ENCODE results near the gene FABP3.
"Not testable (repeated sequence)": the region's sequence is repeated elsewhere in the genome, so short reads cannot be mapped to it uniquely, and the experiment has no call there.

The FABP3 gene

DNA sequence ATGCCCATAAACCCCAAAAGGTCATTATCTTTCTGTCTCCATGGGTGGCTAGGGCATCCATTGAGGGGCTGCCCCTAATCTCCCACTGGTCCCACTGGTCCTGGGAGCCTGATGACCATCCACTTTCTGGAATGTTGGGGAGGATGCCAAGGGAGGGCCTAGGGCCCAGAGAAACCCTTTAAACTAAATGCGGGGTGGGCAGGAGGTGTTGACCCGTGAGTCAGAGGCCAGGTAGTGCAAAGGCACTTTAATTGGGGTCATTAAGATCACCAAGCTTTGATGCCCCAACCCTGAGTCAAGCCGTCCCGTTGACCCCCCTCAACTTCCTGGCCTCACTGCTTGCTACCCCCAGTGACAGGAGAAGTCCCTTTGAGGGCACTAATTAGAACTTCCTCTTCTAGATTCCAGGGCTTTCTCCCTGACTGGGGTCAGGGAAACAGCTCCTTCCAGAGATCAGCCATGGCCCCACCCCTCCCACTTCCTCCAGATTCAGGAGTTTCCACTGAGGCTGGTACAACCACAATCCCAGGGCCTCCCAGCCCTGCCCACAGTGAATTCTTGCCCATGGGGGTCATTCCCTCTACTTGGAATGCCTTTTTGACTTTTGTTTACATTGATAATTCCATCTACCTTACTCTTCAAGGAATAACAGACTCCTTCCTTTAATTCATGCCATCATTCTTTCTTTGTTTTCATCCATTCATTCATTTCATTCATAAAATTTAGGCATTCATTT is 24.7 kb upstream of the FABP3 start:
- no peak for DNase-seq

DNA sequence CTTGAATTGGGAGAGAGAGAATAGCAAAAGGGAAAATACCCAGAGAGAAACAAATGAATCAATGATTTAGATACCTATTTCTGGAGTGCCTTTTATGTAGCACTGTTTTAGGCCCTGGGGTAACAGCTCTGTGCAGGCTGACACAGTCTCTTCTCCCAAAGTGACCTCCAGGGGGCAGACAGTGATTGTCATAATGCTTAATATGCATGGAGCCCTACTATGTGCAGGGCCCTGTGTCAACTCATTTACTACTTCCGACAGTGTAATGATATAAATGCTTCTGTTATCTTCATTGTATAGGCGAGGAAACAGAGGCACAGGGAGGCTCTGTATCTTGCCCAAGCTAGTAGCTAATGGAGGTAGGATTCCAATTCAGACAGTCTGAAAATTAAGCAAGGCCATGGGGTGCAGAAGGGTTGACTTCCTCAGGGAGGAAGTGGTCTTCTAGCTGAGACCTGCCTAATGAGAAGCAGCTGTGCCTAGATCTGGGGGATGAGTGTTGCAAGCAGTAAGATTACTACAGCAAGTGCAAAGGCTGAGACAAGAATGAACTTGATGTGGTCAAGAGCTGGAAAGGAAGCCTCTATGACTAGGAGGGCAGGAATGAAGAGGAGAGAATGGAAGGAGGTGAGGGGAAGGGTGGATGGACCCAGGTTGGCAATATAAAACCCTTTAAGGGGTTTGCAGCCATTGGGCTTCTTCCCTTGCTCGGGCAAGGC is 23.9 kb upstream of the FABP3 start:
- peak; percentile 9 for DNase-seq

GRCh38 chr1:31394584-31395193 is 21.8 kb upstream of the FABP3 start:
- DNase-seq = peak; percentile 86

GRCh38 chr1:31393463-31393862 is 20.6 kb upstream of the FABP3 start:
- no peak for DNase-seq

GRCh38 chr1:31390071-31390470 is 17.2 kb upstream of the FABP3 start:
- DNase-seq = no peak

- DNase-seq = no peak
Observed at GRCh38 chr1:31389616-31390015, 16.7 kb upstream of the FABP3 start.

DNA sequence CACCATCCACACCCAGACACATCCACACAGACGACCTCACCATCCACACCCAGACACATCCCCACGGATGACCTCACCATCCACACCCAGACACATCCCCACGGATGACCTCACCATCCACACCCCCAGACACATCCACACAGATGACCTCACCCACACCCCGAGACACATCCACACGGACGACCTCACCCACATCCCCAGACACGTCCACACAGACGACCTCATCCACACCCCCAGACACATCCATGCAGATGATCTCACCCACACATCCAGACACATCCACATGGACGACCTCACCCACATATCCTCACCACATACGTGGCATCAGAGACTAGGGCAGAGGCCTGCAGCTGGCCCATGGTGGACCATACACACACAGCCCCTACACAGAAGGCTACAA is 14.7 kb upstream of the FABP3 start:
- no peak for DNase-seq

- not testable (repeated sequence) for DNase-seq
Observed at GRCh38 chr1:31386576-31387243, 13.8 kb upstream of the FABP3 start.

DNA sequence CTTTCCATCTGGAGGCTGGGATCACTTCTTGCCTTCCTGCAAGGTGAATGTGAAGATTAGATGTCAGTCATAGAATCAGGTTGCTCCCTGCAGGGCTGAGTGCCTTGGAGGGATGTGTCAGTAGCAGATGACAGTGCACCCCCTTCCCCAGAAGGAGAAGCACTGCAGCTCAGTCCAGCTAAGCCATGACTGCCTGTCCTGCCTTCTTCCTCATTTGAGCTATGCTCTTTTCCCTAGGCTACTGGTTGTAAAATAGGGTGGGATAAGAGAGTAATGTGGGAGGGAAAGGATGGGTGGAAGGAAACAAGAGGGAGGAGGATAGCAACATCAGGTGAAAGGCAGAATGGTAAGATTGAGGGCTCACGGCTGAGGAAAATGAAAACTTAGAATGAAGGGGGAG is 11.1 kb upstream of the FABP3 start:
- DNase-seq = no peak

GRCh38 chr1:31382379-31382989 is 9.6 kb upstream of the FABP3 start:
- DNase-seq = no peak

GRCh38 chr1:31381394-31382294 is 8.8 kb upstream of the FABP3 start:
- DNase-seq = no peak

DNA sequence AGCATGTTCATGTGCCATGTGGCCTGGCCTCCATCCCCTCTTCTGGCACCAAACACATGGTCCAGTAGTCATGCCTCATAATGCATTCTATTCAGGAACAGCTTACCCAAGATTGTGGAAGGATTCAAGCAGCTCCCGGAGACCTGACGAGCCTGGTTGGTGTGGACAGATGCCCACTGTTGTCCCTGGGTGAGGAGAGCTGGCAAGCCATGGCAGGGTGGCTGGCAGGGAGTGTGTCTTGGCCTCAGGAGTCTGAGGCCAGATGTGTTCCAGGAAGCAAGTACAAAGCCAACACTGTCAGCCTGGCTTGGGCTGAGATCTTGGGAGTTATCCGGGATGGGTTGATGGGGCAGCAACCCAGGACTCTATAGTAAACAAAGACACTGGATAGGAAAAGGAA is 7.3 kb upstream of the FABP3 start:
- DNase-seq = no peak

- no peak for DNase-seq
Observed at GRCh38 chr1:31378001-31378400, 5.1 kb upstream of the FABP3 start.

DNA sequence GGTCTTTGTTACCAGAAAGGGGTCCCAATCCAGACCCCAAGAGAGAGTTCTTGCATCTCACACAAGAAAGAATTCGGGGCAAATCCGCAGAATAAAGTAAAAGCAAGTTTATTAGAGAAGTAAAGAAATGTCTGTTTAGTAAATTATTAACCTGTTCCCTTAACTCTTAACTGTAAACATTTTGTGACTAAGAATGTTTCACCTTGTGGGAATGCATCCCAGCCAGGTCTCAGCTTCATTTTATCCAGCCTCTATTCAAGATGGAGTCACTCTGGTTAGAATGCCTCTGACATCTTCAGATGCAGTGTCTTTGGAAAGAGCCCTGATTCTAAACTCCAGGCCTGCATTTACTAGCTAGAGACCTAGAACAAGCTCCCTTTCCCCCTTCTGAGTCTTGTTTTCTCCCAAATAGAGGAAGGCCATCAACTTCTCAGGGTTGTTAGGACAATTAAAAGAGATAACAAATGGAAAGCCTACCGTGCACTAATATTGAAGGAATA is 4.5 kb upstream of the FABP3 start:
- no peak for DNase-seq

DNA sequence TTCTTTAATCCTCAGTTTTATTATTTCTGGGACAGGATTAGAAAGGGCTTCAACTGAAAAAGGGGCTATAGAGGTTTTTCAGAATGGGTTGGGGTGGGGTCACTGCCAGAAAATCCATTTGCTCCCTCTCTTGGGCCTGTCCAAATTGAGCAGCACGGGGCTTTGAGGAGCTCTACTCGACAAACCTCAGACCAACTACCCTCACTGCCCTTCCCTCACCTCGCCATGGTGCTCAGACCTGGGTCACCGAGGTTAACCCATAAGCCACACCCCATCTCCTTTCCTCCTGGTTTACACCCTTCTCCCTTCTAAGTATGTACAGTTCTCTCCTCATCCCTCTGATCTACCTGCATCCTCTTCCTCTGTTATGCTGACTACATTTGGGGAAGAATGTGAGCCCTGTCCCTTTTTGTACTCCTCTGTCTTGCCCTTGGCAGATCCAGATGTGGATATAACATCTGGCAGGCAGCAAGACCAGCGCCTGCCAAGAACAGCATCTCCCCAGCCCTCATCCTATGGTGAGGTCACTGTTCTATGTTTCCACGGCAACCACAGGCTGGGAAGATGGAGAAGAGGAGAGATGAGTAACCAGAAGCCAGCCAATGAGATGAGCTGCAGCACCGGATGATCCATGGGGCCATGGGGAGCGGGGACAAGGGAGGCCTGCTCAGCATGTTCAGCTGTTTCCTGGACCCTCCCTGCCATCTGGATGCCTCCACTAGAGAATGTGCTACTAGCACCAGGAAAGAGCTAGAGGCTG is 3.7 kb upstream of the FABP3 start:
- no peak for DNase-seq

DNA sequence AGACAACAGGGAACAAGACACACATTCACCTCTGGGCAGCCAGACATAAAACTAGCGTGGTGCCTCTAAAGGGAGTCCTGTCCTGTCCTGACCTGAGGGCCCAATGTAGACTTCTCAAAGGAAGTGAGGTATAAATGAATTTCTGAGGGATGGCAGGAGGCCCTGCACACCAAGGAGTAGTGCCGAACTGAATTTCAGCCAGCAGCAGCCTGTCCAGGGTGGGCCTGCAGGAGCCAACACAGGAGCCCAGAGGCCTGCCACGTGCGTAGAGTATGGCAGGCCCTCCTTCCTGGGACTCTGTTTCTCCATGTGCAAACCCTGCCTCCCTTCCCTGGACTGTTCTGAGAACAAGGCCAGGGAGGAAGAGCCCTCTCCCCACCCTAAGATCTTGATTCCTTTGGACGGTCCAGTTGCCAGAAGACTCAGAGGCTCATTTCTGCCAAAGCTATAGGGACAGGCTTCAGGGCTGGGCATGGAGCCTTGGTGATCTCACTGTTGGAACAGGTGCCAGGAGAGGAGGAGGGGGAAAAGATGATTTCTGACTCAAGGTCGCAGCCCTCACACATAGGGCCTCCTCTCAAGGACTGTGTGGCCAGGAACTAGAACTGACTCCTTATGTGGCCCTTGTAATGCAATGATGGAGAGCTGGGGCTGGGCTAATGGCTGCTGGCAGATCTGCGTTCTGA is 1.8 kb upstream of the FABP3 start:
- no peak for DNase-seq

DNA sequence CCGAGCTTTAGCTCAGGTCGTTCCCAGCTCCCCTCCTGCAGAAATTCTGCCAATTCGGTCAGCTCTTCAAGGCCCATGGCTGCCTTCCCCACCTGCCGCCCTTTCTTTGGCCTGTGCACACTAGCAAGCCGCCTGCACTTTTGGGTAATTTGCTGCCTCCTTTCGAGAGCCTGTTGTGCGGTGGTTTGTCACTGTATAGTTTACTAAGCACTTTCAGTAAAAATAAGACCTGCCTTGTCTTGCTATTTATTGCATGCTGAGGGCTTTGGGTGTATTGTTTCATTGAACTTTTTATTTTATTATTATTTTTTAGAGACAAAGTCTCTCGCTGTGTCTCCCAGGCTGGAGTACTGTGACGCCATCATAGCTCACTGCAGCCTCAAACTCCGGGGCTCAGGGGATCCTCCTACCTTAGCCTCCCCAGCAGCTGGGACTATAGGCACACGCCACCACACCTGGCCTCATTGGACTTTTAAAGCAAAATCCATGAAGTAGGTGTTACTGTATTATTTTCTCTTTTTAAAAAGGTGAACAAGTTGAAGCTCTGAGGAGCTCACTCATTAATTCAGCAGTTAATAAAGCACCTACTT is 1.1 kb upstream of the FABP3 start:
- no peak for DNase-seq

DNA sequence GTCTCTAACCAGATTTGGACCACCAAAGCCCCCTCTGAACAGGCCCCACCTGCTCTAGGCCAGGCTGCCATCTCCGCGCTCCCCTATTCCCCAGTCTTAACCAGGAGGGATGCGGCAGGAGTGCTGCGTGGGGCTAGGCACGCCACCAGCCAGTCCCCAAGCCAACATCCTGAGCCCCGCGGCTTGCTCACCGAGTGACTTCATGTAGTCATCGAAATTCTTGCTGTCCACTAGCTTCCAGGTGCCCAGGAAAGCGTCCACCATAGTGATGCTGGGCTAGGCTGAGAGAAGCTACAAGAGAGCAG is 173 bp downstream of the FABP3 start:
- DNase-seq = no peak

DNA sequence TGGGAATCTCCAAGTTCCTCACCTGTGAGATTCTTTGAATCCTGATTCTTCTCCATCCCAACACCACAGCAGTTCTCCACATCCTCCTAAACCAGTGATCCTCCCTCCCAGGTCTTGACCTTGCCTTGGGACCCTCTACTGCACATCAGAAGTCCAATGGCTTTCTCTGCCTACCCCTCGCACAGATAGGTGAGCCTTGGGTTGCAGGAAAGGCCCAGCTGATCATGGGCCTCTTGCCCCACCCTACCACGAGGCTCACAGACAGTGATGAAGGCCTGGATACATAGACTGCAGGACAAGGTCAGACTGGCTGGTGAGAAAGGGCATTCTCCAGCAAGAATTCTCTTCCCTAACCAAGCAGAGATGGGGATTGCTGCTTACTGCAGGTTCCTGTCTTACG is 825 bp downstream of the FABP3 start:
- DNase-seq = no peak
